GM23338 (cell line): Measurements from ENCODE around the gene TRAK1. TPM values are rescaled to one million over a fixed set of nuclear protein-coding genes. Genes with fewer than 3 reads are reported as not detected.

ENCODE experiments used
- ATAC-seq: fragments of 200-7000 bp; cut with Tn5 transposase; 3 replicates; pipeline ENCODE4 v1.9.1; 2020
- DNase-seq: peaks from one replicate; pipeline ENCODE4 v3.0.0-alpha.2; 2015; ENCODE audit warnings: low spot score
- H2AFZ ChIP-seq: fragments of 200-600 bp; sonication (generic); 2 replicates; pipeline ENCODE4 v1.8.0; 2016; ENCODE audit warnings: antibody characterized with exemption, mild to moderate bottlenecking, moderate library complexity
- H3F3A ChIP-seq: fragments of 200-600 bp; sonication (generic); replicated peaks from 2 replicates; pipeline ENCODE4 v1.8.0; 2017; ENCODE audit warnings: antibody characterized with exemption, mixed run types, low read depth
- H3K27ac ChIP-seq: fragments of 200-600 bp; sonication (generic); 2 replicates; pipeline ENCODE4 v1.6.1; 2016; ENCODE audit warnings: low read depth
- H3K27me3 ChIP-seq: fragments of 200-600 bp; sonication (generic); 2 replicates; pipeline ENCODE4 v1.8.0; 2016; ENCODE audit warnings: mild to moderate bottlenecking, mixed run types, moderate library complexity; ENCODE audit not compliant: insufficient read depth
- H3K36me3 ChIP-seq: fragments of 200-600 bp; sonication (generic); 2 replicates; pipeline ENCODE4 v1.8.0; 2016; ENCODE audit warnings: mild to moderate bottlenecking; ENCODE audit not compliant: insufficient read depth
- H3K4me1 ChIP-seq: fragments of 200-600 bp; sonication (generic); 2 replicates; pipeline ENCODE4 v1.8.0; 2016; ENCODE audit warnings: mild to moderate bottlenecking, moderate library complexity; ENCODE audit not compliant: insufficient read depth
- H3K4me2 ChIP-seq: fragments of 200-600 bp; sonication (generic); 2 replicates; pipeline ENCODE4 v1.7.1; 2017; ENCODE audit warnings: mixed run types
- H3K4me3 ChIP-seq: fragments of 200-600 bp; sonication (generic); 2 replicates; pipeline ENCODE4 v1.6.1; 2016; ENCODE audit warnings: mixed run types
- H3K79me2 ChIP-seq: fragments of 200-600 bp; sonication (generic); replicated peaks from 2 replicates; pipeline ENCODE4 v1.8.0; 2017; ENCODE audit warnings: mild to moderate bottlenecking; ENCODE audit not compliant: insufficient read depth
- H3K9me2 ChIP-seq: fragments of 200-600 bp; sonication (generic); 2 replicates; pipeline ENCODE4 v1.8.0; 2017; ENCODE audit not compliant: insufficient read depth
- H4K20me1 ChIP-seq: fragments of 200-600 bp; sonication (generic); replicated peaks from 2 replicates; pipeline ENCODE4 v1.8.0; 2017; ENCODE audit warnings: mild to moderate bottlenecking; ENCODE audit not compliant: insufficient read depth
- H3K27ac Mint-ChIP-seq: 2 replicates; pipeline ENCODE4 v1.8.0; 2020; ENCODE audit warnings: inconsistent platforms, mild to moderate bottlenecking, moderate library complexity, mixed read lengths
- H3K27me3 Mint-ChIP-seq: 3 replicates; pipeline ENCODE4 v1.8.0; 2022; ENCODE audit warnings: low read depth, mild to moderate bottlenecking, moderate library complexity, mixed read lengths, inconsistent platforms; ENCODE audit not compliant: insufficient read depth, poor library complexity
- H3K36me3 Mint-ChIP-seq: 3 replicates; pipeline ENCODE4 v1.8.0; 2021; ENCODE audit warnings: low read depth, mild to moderate bottlenecking, inconsistent platforms, moderate library complexity, mixed read lengths
- H3K4me1 Mint-ChIP-seq: 3 replicates; pipeline ENCODE4 v1.8.0; 2020; ENCODE audit warnings: mild to moderate bottlenecking, inconsistent platforms, mixed read lengths
- H3K4me3 Mint-ChIP-seq: 3 replicates; pipeline ENCODE4 v1.8.0; 2021; ENCODE audit warnings: moderate library complexity, mild to moderate bottlenecking, inconsistent platforms, mixed read lengths
- H3K9me3 Mint-ChIP-seq: 3 replicates; pipeline ENCODE4 v1.8.0; 2020; ENCODE audit warnings: moderate library complexity, mild to moderate bottlenecking, inconsistent platforms, mixed read lengths
- NANOG ChIP-seq: IDR thresholded peaks from 2 replicates; pipeline ENCODE4 v1.6.1; 2016; ENCODE audit warnings: antibody characterized with exemption, borderline replicate concordance
- POLR2AphosphoS5 ChIP-seq: IDR thresholded peaks from 2 replicates; pipeline ENCODE4 v1.6.1; 2016; ENCODE audit warnings: antibody characterized with exemption, low read depth
- polyA plus RNA-seq: library from polyadenylated mRNA; unstranded; fragments of >200 nt; fragmentation: Nextera tagmentation; extraction: Ambion mirVana; gene quantifications from 2 replicates; pipeline ENCODE4 v1.2.1, GENCODE V29; 2016
- total RNA-seq: library from RNA; depleted of rRNA; stranded (reverse); fragments of >200 nt; shearing (Covaris generic); gene quantifications from 2 replicates; pipeline ENCODE4 v1.2.3, GENCODE V29; 2014
- TF ChIP-seq, protein P1 (sequence below): IDR thresholded peaks from one replicate; pipeline ENCODE4 v1.6.1; 2018; ENCODE audit warnings: antibody characterized with exemption; ENCODE audit not compliant: unreplicated experiment
- TF ChIP-seq, protein P2 (sequence below): fragments of 250-450 bp; sonication (Bioruptor Pico); IDR thresholded peaks from 2 replicates; pipeline ENCODE4 v1.5.0; 2020; ENCODE audit warnings: mild to moderate bottlenecking, moderate library complexity

The TRAK1 gene
- total and polyA plus RNA-seq, 2 experiments from 2014 or later: 13.4 to 47.4 TPM

DNA sequence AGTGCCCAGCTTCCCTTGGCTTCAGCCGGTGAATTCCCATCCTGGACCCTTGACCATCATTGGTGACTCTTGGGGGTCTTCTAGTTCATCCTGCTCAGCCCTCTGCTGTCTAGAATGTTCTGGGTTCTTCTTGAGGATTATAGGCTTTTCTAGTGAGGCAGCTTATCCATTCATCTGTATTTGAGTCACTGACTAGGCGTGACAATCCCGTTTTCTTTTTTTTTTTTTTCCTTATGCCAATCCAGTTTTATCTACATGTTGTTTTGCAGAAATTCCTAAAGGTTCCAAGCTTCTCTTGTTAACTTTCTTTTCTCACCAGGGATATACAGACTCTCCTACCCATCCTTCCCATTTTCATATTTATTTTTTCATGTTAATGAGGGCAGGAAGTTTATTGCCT, 6.6 kb upstream of the TRAK1 start:
- Mint-ChIP-seq H3K36me3 (no peaks in the 10 kb centered on the region; the same call in 2 of the 3 replicates), H3K9me3 (no peaks in the 10 kb centered on the region; the same call in 1 of the 3 replicates), H3K27ac (no peak overlapping the region), H3K4me3 (no peak overlapping the region), H3K27me3 (peaks cover 3% of the 10 kb centered on the region), H3K4me1 (peaks cover 13% of the 10 kb centered on the region)
- Histone ChIP-seq H4K20me1 (no peaks in the 10 kb centered on the region), H3K4me2 (no peak overlapping the region), H3K36me3 (no peaks in the 10 kb centered on the region), H3K27ac (no peak overlapping the region), H3K79me2 (peaks cover 47% of the 10 kb centered on the region), H3F3A (no peaks in the 10 kb centered on the region), H3K27me3 (no peaks in the 10 kb centered on the region), H3K4me1 (peaks cover 10% of the 10 kb centered on the region), H2AFZ (no peak overlapping the region), H3K9me2 (no peaks in the 10 kb centered on the region), H3K4me3 (no peak overlapping the region)
- DNase-seq (no peak), ATAC-seq (no peak)
- TF ChIP-seq, protein P1, sequence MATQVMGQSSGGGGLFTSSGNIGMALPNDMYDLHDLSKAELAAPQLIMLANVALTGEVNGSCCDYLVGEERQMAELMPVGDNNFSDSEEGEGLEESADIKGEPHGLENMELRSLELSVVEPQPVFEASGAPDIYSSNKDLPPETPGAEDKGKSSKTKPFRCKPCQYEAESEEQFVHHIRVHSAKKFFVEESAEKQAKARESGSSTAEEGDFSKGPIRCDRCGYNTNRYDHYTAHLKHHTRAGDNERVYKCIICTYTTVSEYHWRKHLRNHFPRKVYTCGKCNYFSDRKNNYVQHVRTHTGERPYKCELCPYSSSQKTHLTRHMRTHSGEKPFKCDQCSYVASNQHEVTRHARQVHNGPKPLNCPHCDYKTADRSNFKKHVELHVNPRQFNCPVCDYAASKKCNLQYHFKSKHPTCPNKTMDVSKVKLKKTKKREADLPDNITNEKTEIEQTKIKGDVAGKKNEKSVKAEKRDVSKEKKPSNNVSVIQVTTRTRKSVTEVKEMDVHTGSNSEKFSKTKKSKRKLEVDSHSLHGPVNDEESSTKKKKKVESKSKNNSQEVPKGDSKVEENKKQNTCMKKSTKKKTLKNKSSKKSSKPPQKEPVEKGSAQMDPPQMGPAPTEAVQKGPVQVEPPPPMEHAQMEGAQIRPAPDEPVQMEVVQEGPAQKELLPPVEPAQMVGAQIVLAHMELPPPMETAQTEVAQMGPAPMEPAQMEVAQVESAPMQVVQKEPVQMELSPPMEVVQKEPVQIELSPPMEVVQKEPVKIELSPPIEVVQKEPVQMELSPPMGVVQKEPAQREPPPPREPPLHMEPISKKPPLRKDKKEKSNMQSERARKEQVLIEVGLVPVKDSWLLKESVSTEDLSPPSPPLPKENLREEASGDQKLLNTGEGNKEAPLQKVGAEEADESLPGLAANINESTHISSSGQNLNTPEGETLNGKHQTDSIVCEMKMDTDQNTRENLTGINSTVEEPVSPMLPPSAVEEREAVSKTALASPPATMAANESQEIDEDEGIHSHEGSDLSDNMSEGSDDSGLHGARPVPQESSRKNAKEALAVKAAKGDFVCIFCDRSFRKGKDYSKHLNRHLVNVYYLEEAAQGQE: no peak
- TF ChIP-seq, protein P2, sequence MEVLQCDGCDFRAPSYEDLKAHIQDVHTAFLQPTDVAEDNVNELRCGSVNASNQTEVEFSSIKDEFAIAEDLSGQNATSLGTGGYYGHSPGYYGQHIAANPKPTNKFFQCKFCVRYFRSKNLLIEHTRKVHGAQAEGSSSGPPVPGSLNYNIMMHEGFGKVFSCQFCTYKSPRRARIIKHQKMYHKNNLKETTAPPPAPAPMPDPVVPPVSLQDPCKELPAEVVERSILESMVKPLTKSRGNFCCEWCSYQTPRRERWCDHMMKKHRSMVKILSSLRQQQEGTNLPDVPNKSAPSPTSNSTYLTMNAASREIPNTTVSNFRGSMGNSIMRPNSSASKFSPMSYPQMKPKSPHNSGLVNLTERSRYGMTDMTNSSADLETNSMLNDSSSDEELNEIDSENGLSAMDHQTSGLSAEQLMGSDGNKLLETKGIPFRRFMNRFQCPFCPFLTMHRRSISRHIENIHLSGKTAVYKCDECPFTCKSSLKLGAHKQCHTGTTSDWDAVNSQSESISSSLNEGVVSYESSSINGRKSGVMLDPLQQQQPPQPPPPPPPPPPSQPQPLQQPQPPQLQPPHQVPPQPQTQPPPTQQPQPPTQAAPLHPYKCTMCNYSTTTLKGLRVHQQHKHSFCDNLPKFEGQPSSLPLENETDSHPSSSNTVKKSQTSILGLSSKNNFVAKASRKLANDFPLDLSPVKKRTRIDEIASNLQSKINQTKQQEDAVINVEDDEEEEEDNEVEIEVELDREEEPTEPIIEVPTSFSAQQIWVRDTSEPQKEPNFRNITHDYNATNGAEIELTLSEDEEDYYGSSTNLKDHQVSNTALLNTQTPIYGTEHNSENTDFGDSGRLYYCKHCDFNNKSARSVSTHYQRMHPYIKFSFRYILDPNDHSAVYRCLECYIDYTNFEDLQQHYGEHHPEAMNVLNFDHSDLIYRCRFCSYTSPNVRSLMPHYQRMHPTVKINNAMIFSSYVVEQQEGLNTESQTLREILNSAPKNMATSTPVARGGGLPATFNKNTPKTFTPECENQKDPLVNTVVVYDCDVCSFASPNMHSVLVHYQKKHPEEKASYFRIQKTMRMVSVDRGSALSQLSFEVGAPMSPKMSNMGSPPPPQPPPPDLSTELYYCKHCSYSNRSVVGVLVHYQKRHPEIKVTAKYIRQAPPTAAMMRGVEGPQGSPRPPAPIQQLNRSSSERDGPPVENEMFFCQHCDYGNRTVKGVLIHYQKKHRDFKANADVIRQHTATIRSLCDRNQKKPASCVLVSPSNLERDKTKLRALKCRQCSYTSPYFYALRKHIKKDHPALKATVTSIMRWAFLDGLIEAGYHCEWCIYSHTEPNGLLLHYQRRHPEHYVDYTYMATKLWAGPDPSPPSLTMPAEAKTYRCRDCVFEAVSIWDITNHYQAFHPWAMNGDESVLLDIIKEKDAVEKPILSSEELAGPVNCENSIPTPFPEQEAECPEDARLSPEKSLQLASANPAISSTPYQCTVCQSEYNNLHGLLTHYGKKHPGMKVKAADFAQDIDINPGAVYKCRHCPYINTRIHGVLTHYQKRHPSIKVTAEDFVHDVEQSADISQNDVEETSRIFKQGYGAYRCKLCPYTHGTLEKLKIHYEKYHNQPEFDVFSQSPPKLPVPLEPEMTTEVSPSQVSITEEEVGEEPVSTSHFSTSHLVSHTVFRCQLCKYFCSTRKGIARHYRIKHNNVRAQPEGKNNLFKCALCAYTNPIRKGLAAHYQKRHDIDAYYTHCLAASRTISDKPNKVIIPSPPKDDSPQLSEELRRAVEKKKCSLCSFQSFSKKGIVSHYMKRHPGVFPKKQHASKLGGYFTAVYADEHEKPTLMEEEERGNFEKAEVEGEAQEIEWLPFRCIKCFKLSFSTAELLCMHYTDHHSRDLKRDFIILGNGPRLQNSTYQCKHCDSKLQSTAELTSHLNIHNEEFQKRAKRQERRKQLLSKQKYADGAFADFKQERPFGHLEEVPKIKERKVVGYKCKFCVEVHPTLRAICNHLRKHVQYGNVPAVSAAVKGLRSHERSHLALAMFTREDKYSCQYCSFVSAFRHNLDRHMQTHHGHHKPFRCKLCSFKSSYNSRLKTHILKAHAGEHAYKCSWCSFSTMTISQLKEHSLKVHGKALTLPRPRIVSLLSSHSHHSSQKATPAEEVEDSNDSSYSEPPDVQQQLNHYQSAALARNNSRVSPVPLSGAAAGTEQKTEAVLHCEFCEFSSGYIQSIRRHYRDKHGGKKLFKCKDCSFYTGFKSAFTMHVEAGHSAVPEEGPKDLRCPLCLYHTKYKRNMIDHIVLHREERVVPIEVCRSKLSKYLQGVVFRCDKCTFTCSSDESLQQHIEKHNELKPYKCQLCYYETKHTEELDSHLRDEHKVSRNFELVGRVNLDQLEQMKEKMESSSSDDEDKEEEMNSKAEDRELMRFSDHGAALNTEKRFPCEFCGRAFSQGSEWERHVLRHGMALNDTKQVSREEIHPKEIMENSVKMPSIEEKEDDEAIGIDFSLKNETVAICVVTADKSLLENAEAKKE (CRISPR knock-in tag): no peak
- TF ChIP-seq NANOG (no peak), POLR2AphosphoS5 (no peak)
